Right cardiac atrium (tissue), 5 donors: ENCODE measurements around the gene RPL23. TPM values are rescaled to one million over a fixed set of nuclear protein-coding genes. Genes with fewer than 3 reads are reported as not detected.

Experiments
- ATAC-seq, 2 donors: fragments of 200-7000 bp; cut with Tn5 transposase; one replicate each; pipeline versions ENCODE4 v1.8.0 to v1.9.1; 2020; ENCODE audit warnings: moderate library complexity in 2 of 2, mild to moderate bottlenecking in 1 of 2
- DNase-seq, 3 donors: peaks; one replicate each; pipeline ENCODE4 v3.0.0-alpha.2; 2020
- H3K27ac ChIP-seq: one replicate; pipeline ENCODE4 v1.5.1; 2013; ENCODE audit warnings: mild to moderate bottlenecking, low read length, control low read depth, moderate library complexity
- H3K27me3 ChIP-seq: one replicate; pipeline ENCODE4 v1.6.1; 2013; ENCODE audit not compliant: control insufficient read depth, insufficient read depth
- H3K4me1 ChIP-seq: one replicate; pipeline ENCODE4 v1.6.1; 2013; ENCODE audit warnings: low read length; ENCODE audit not compliant: control insufficient read depth, insufficient read depth
- H3K4me3 ChIP-seq: one replicate; pipeline ENCODE4 v1.5.1; 2013; ENCODE audit warnings: low read length, control low read depth
- H3K9me3 ChIP-seq: one replicate; pipeline ENCODE4 v1.6.1; 2013; ENCODE audit warnings: low read length; ENCODE audit not compliant: control insufficient read depth
- WGBS: extraction: QIAGEN DNeasy Blood & Tissue Kit; methylation state at CpG from one replicate; pipeline ENCODE4 v1.1.7; 2013; 5-methylcytosine and 5-hydroxymethylcytosine counted together
- intact Hi-C, 4 donors: fragments of 100-400 bp; cut with DNase I; formaldehyde crosslinking; loops; one replicate each; pipeline versions ENCODE4 v1.11.0 to v1.14.0; 2022 to 2023
- microRNA-seq, 2 donors: library from miRNA; unstranded; fragments of <30 nt; microRNA quantifications; one replicate each; pipeline ENCODE4 v1.2.0, GENCODE V29; 2020 to 2021
- polyA plus RNA-seq: library from polyadenylated mRNA; stranded (reverse); fragments of 200-250 nt; gene quantifications from one replicate; pipeline ENCODE4 v1.2.3, GENCODE V29; 2013
- total RNA-seq, 4 donors: library from RNA; stranded (reverse); fragmentation: NEBNext Ultra II Directional; extraction: Animal tissue kit (Norgen Biotek cat#: 25700); gene quantifications; one replicate each; pipeline ENCODE4 v1.2.1, GENCODE V29; 2021
- donor health status: healthy with polysubstance abuse.
- donor health status: DM: no; HTN: yes; CAD: no.
- donor health status: DM: no; HTN: no; CAD: no.
- donor health status: DM: no; HTN: yes; CAD: no; lungs with severe emphysema.
- donor health status: DM: yes; HTN: yes; CAD: no.

The RPL23 gene
- total and polyA plus RNA-seq, 5 donors = 830 to 1,847 (median 886) TPM

- no peaks in the 10 kb centered on the region for H3K27me3 ChIP-seq
- peaks cover 5% of the 10 kb centered on the region for H3K4me1 ChIP-seq
- intact Hi-C loops = no loop called here
- DNase-seq (peak; percentile 91 to 98 (median 97)), ATAC-seq (peak; percentile 92 to 93)
- 1% methylated on average over 55 of the region's 55 CpGs for WGBS
- no peaks in the 10 kb centered on the region for H3K9me3 ChIP-seq
- peak within 1 kb of the TSS; percentile 85 for H3K4me3 ChIP-seq
- H3K27ac ChIP-seq = peak within 1 kb of the TSS; percentile 99
These were observed 28.4 kb downstream of the RPL23 start, which contains the start of gene CWC25 for GRCh38 chr17:38824899-38825761. Gene CWC25 (minus strand): TSS chr17:38825321. CDS start chr17:38825183, 138 bp downstream.

GRCh38 chr17:38815576-38816193 is 37.8 kb downstream of the RPL23 start:
- 81% methylated on average over 8 of the region's 8 CpGs for WGBS
- ATAC-seq = no peak

GRCh38 chr17:38809828-38810227 is 43.7 kb downstream of the RPL23 start:
- H3K9me3 ChIP-seq = no peaks in the 10 kb centered on the region
- DNase-seq (no peak), ATAC-seq (no peak)
- intact Hi-C loops = no loop called here
- no peaks in the 10 kb centered on the region for H3K4me1 ChIP-seq
- WGBS = 95% methylated on average over 7 of the region's 7 CpGs
- H3K27ac ChIP-seq = no peak overlapping the region
- H3K4me3 ChIP-seq = no peak overlapping the region
- H3K27me3 ChIP-seq = no peaks in the 10 kb centered on the region

More at GRCh38 chr17:38815576-38816193, 37.8 kb downstream of the RPL23 start:
- H3K27ac ChIP-seq = no peak overlapping the region
- no peaks in the 10 kb centered on the region for H3K4me1 ChIP-seq
- intact Hi-C loops = no loop called here
- H3K27me3 ChIP-seq = no peaks in the 10 kb centered on the region
- H3K9me3 ChIP-seq = no peaks in the 10 kb centered on the region
- no peak overlapping the region for H3K4me3 ChIP-seq
- DNase-seq = no peak

- Histone ChIP-seq H3K4me3 (peak overlapping the region; percentile 72), H3K27me3 (no peaks in the 10 kb centered on the region), H3K9me3 (no peaks in the 10 kb centered on the region), H3K27ac (peak overlapping the region; percentile 13), H3K4me1 (peaks cover 9% of the 10 kb centered on the region)
- ATAC-seq (no peak), DNase-seq (no peak)
- 26% methylated on average over 14 of the region's 14 CpGs for WGBS
- intact Hi-C loops = no loop called here
These were observed 53.2 kb downstream of the RPL23 start for GRCh38 chr17:38800237-38800760.

- DNase-seq (peak; percentile 98 to 99 (median 98)), ATAC-seq (peak; percentile 96 to 97)
- H3K27me3 ChIP-seq = no peaks in the 10 kb centered on the region
- H3K27ac ChIP-seq = peak within 1 kb of the TSS; percentile 89
- H3K4me1 ChIP-seq = peaks cover 9% of the 10 kb centered on the region
- under 1% methylated on average over 76 of the region's 76 CpGs for WGBS
- intact Hi-C loops = no loop called here
- H3K4me3 ChIP-seq = peak within 1 kb of the TSS; percentile 72
- H3K9me3 ChIP-seq = no peaks in the 10 kb centered on the region
These were observed 53.9 kb downstream of the RPL23 start, which contains the start of gene PIP4K2B for GRCh38 chr17:38799501-38800236. Gene PIP4K2B (minus strand): TSS chr17:38799556. CDS start chr17:38799424, 132 bp downstream.

- under 1% methylated on average over 53 of the region's 53 CpGs for WGBS
- intact Hi-C loops = no loop called here
- peak overlapping the region; percentile 72 for H3K4me3 ChIP-seq
- DNase-seq (peak in 2 of 3 donors; percentile 82 to 84), ATAC-seq (peak; percentile 52 to 54)
- peaks cover 9% of the 10 kb centered on the region for H3K4me1 ChIP-seq
- H3K27me3 ChIP-seq = no peaks in the 10 kb centered on the region
- no peaks in the 10 kb centered on the region for H3K9me3 ChIP-seq
- peak overlapping the region; percentile 73 for H3K27ac ChIP-seq
These were observed 54.7 kb downstream of the RPL23 start for GRCh38 chr17:38798614-38799500.

Small RNA genes within 50 kb of the gene (microRNA-seq; reads per million reads assigned to microRNA genes)
- 1.1 to 3.4 reads per million in 2 donors for gene MIR4727

Other genes with a start within 250 kb of the RPL23 start
- gene SRCIN1, start 247.8 kb downstream of the RPL23 start, total RNA-seq = 1 to 10 TPM in 3 of 4 donors, under 1 TPM in 1; 0.89 to 4.8 (median 3.0) TPM
- gene SRCIN1, start 247.8 kb downstream of the RPL23 start, polyA plus RNA-seq = 2.6 TPM
- gene EPOP, start 178.8 kb downstream of the RPL23 start, total RNA-seq = 1 to 10 TPM in 3 of 4 donors, under 1 TPM in 1; 0.91 to 2.9 (median 1.7) TPM
- gene EPOP, start 178.8 kb downstream of the RPL23 start, polyA plus RNA-seq = 2.1 TPM
- 100 to 1,000 TPM in 2 of 4 donors, 10 to 100 TPM in 2; 80.7 to 108 (median 94.2) TPM for gene MLLT6, start 148.4 kb downstream of the RPL23 start, total RNA-seq
- 81.2 TPM for gene MLLT6, start 148.4 kb downstream of the RPL23 start, polyA plus RNA-seq
- 10 to 100 TPM; 43.7 to 74.6 (median 67.9) TPM for gene CISD3, start 123.4 kb downstream of the RPL23 start, total RNA-seq
- gene CISD3, start 123.4 kb downstream of the RPL23 start, polyA plus RNA-seq = 78.1 TPM
- gene PCGF2, start 105.4 kb downstream of the RPL23 start, total RNA-seq = 10 to 100 TPM; 28.2 to 48.4 (median 34.7) TPM
- 34.3 TPM for gene PCGF2, start 105.4 kb downstream of the RPL23 start, polyA plus RNA-seq
- 100 to 1,000 TPM; 134 to 167 (median 146) TPM for gene PSMB3, start 101.0 kb downstream of the RPL23 start, total RNA-seq
- 247 TPM for gene PSMB3, start 101.0 kb downstream of the RPL23 start, polyA plus RNA-seq
- 10 to 100 TPM; 39.2 to 50.0 (median 46.2) TPM for gene PIP4K2B, start 54.2 kb downstream of the RPL23 start, total RNA-seq
- 28.2 TPM for gene PIP4K2B, start 54.2 kb downstream of the RPL23 start, polyA plus RNA-seq
- 10 to 100 TPM in 3 of 4 donors, 1 to 10 TPM in 1; 8.8 to 11.5 (median 10.9) TPM for gene CWC25, start 28.4 kb downstream of the RPL23 start, total RNA-seq
- gene CWC25, start 28.4 kb downstream of the RPL23 start, polyA plus RNA-seq = 11.0 TPM
- 10 to 100 TPM; 29.2 to 39.6 (median 35.8) TPM for gene LASP1, start 16.3 kb upstream of the RPL23 start, total RNA-seq
- 23.8 TPM for gene LASP1, start 16.3 kb upstream of the RPL23 start, polyA plus RNA-seq
- not detected for gene FBXO47, start 113.7 kb upstream of the RPL23 start, total RNA-seq
- not detected for gene FBXO47, start 113.7 kb upstream of the RPL23 start, polyA plus RNA-seq